PC-3 (cell line): ENCODE measurements around the gene SPRYD4. TPM values are rescaled to one million over a fixed set of nuclear protein-coding genes. Genes with fewer than 3 reads are reported as not detected.

Source experiments
- ATAC-seq: fragments of 200-7000 bp; cut with Tn5 transposase; 2 replicates; pipeline ENCODE4 v1.9.1; 2020; ENCODE audit warnings: mild to moderate bottlenecking, moderate library complexity
- BruUV-seq: library from RNA; stranded (reverse); fragments of 400-500 nt; replicated peaks from 2 replicates; lab custom pipeline; 2021; lab: Mats Ljungman, UMichigan
- CTCF ChIA-PET: fragments of 300-600 bp; sonication (Branson Sonifier 250); formaldehyde crosslinking; loops from one replicate; lab custom pipeline; 2022; ENCODE audit warnings: antibody characterized with exemption; lab: Charles Lee
- POLR2A ChIA-PET: fragments of 300-600 bp; sonication (Branson Sonifier 250); formaldehyde crosslinking; loops from one replicate; lab custom pipeline; 2022; ENCODE audit warnings: antibody characterized with exemption; ENCODE audit not compliant: unreplicated experiment; lab: Charles Lee
- DNase-seq: peaks from one replicate; pipeline ENCODE4 v3.0.0-alpha.2; 2015
- H2AFZ ChIP-seq: fragments of 300-600 bp; sonication (generic); 2 replicates; pipeline ENCODE4 v1.6.0; 2016; ENCODE audit warnings: antibody characterized with exemption, low read length
- H3F3A ChIP-seq: fragments of 300-600 bp; sonication (generic); one replicate; pipeline ENCODE4 v1.6.0; 2017; ENCODE audit warnings: antibody characterized with exemption, low read length, control low read depth, mild to moderate bottlenecking; ENCODE audit not compliant: unreplicated experiment
- H3K27ac ChIP-seq: fragments of 300-600 bp; sonication (generic); 2 replicates; pipeline ENCODE4 v1.5.1; 2016; ENCODE audit warnings: mild to moderate bottlenecking, low read length
- H3K27me3 ChIP-seq: fragments of 300-600 bp; sonication (generic); 2 replicates; pipeline ENCODE4 v1.6.1; 2016; ENCODE audit warnings: low read length, mixed read lengths
- H3K36me3 ChIP-seq: fragments of 300-600 bp; sonication (generic); 2 replicates; pipeline ENCODE4 v1.6.1; 2016; ENCODE audit warnings: low read depth, mixed run types, low read length, mixed read lengths
- H3K4me1 ChIP-seq: fragments of 300-600 bp; sonication (generic); 2 replicates; pipeline ENCODE4 v1.5.1; 2016; ENCODE audit warnings: low read length; ENCODE audit not compliant: insufficient read depth
- H3K4me2 ChIP-seq: fragments of 300-600 bp; sonication (generic); 2 replicates; pipeline ENCODE4 v1.6.0; 2016; ENCODE audit warnings: low read length
- H3K4me3 ChIP-seq: fragments of 300-600 bp; sonication (generic); 2 replicates; pipeline ENCODE4 v1.5.1; 2016; ENCODE audit warnings: mild to moderate bottlenecking, low read length, mixed read lengths
- H3K79me2 ChIP-seq: fragments of 300-600 bp; sonication (generic); 2 replicates; pipeline ENCODE4 v1.6.1; 2017; ENCODE audit warnings: low read length, mixed read lengths
- H3K9ac ChIP-seq: fragments of 300-600 bp; sonication (generic); 2 replicates; pipeline ENCODE4 v1.6.0; 2016; ENCODE audit warnings: mild to moderate bottlenecking, low read length
- H3K9me2 ChIP-seq: fragments of 300-600 bp; sonication (generic); replicated peaks from 2 replicates; pipeline ENCODE4 v1.6.1; 2016; ENCODE audit warnings: mixed run types, low read length, mixed read lengths
- H3K9me3 ChIP-seq: fragments of 300-600 bp; sonication (generic); 2 replicates; pipeline ENCODE4 v1.6.1; 2016; ENCODE audit warnings: low read length, mixed read lengths
- H4K20me1 ChIP-seq: fragments of 300-600 bp; sonication (generic); 2 replicates; pipeline ENCODE4 v1.6.1; 2016; ENCODE audit warnings: low read length, mixed read lengths
- EZH2 ChIP-seq: fragments of 300-600 bp; sonication (generic); IDR thresholded peaks from one replicate; pipeline ENCODE4 v1.6.1; 2017; ENCODE audit warnings: antibody characterized with exemption, mild to moderate bottlenecking, low read length; ENCODE audit not compliant: unreplicated experiment
- EZH2phosphoT487 ChIP-seq: fragments of 300-600 bp; sonication (generic); IDR thresholded peaks from 2 replicates; pipeline ENCODE4 v1.6.1; 2018; ENCODE audit warnings: mild to moderate bottlenecking, antibody characterized with exemption, low read length, borderline replicate concordance
- intact Hi-C: fragments of 100-400 bp; cut with micrococcal nuclease; formaldehyde crosslinking; loops from 2 replicates; pipeline ENCODE4 v1.9.0; 2023
- total RNA-seq: library from RNA; depleted of rRNA; stranded (reverse); fragments of >200 nt; gene quantifications from 2 replicates; pipeline ENCODE4 v1.2.3, GENCODE V29; 2014
- TF ChIP-seq, protein P1 (sequence below): fragments of 300-600 bp; sonication (generic); conservative IDR thresholded peaks from 2 replicates; pipeline ENCODE4 v1.5.1; 2017; ENCODE audit warnings: antibody characterized with exemption, low read depth, mild to moderate bottlenecking, low read length

The SPRYD4 gene
- total RNA-seq, 1 experiment from 2014 or later: 3.4 TPM

DNA sequence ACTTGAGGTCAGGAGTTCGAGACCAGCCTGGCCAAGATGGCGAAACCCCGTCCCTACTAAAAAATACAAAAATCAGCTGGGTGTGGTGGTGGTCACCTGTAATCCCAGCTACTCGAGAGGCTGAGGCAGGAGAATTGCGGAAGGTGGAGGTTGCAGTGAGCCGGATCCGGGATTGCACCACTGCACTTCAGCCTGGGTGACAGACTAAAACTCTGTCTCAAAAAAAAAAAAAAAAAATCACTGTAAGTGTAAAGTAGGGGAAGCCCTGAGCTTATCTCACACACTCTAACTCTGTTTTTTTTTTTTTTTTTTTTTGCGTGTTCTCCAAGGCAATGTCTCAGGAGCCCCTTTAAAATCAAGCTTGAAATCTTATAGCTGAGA, 52.8 kb downstream of the SPRYD4 start:
- peaks cover 55% of the 10 kb centered on the region for H3K4me1 ChIP-seq
- peak overlapping the region; percentile 70; the same call in 1 of the 2 replicates for H3K9ac ChIP-seq
- peak overlapping the region; percentile 72 for H3K4me3 ChIP-seq
- BruUV-seq: no TSS peak
- POLR2A ChIA-PET: interaction anchor here (0.5 to 1.2 kb wide), 7 partner anchors 20 to 263 kb away, joined by 3 to 11 read pairs (median 5); partner anchors contain the start of genes ANKRD52 and STAT2
- intact Hi-C loops: no loop called here
- H4K20me1 ChIP-seq: no peaks in the 10 kb centered on the region
- peak overlapping the region; percentile 45 for H2AFZ ChIP-seq
- CTCF ChIA-PET: interaction anchor here (0.6 to 2.5 kb wide), 6 partner anchors 8 to 756 kb away, joined by 3 to 8 read pairs (median 3); partner anchors contain the start of gene SMARCC2
- no peaks in the 10 kb centered on the region for H3K9me2 ChIP-seq
- no peaks in the 10 kb centered on the region for H3K9me3 ChIP-seq
- H3F3A ChIP-seq: peaks cover 5% of the 10 kb centered on the region
- no peaks in the 10 kb centered on the region for H3K27me3 ChIP-seq
- peaks cover 42% of the 10 kb centered on the region for H3K79me2 ChIP-seq
- DNase-seq: no peak
- no peak for ATAC-seq
- TF ChIP-seq EZH2 (no peak), EZH2phosphoT487 (no peak)
- H3K27ac ChIP-seq: peak overlapping the region; percentile 64; the same call in 1 of the 2 replicates
- peak overlapping the region; percentile 84 for H3K4me2 ChIP-seq
- H3K36me3 ChIP-seq: no peaks in the 10 kb centered on the region

DNA sequence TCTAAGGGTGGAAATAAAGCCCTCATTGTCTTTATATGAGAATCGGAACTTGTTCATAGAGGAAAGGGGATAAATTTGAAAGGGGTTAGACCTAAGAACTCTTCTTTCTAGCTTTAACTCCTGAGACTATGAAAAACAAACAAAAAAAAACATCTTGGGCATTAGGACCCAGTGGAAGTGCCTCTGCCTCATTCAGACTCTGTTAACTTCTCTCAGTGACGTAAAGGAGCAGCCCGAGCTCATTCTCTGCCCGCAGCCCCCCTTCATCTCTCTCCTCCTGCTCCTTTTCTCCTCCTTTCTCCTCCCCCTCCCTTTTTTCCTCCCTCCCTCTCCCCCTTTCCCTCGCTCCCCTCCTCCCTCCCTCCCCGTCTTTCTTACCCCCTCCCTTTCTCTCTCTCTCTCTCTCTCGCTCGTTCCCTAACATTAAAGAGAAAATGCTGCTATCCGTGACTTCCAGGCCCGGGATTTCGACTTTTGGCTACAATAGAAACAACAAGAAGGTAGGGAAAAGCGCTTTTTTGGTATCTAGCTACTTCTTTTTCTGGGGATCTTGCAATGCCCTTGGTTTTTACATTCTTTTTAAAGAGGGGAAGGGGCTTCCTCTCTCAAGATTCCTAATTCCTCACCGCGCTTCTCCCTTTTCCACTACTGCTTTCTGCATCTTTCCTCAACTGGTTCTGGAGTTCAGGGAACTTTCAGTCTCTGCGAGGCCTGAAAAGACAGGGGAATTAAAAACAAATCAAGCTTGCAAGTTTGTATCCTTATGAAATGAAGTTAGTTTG, 53.4 kb downstream of the SPRYD4 start, which contains the start of gene RBMS2:
TSS of gene RBMS2 (plus strand) at position 231 of the 782 bp plus-strand sequence. CDS start at position 435, 204 bp downstream.
- Histone ChIP-seq H3K27me3 (no peaks in the 10 kb centered on the region), H3K9me3 (no peaks in the 10 kb centered on the region), H3K4me1 (peaks cover 60% of the 10 kb centered on the region), H3F3A (peaks cover 5% of the 10 kb centered on the region), H2AFZ (peak within 1 kb of the TSS; percentile 45), H4K20me1 (no peaks in the 10 kb centered on the region), H3K27ac (peak within 1 kb of the TSS; percentile 64), H3K4me3 (peak within 1 kb of the TSS; percentile 72), H3K4me2 (peak within 1 kb of the TSS; percentile 84), H3K79me2 (peaks cover 42% of the 10 kb centered on the region), H3K9me2 (no peaks in the 10 kb centered on the region), H3K9ac (peak within 1 kb of the TSS; percentile 70), H3K36me3 (no peaks in the 10 kb centered on the region)
- ChIA-PET POLR2A (interaction anchor here (0.5 to 1.2 kb wide), 7 partner anchors 15 to 263 kb away, joined by 3 to 11 read pairs (median 5); partner anchors contain the start of genes ANKRD52 and STAT2), CTCF (interaction anchor here (0.5 to 2.5 kb wide), 6 partner anchors 8 to 755 kb away, joined by 3 to 8 read pairs (median 4); partner anchors contain the start of gene SMARCC2)
- TF ChIP-seq EZH2 (no peak), EZH2phosphoT487 (no peak)
- TF ChIP-seq, protein P1, sequence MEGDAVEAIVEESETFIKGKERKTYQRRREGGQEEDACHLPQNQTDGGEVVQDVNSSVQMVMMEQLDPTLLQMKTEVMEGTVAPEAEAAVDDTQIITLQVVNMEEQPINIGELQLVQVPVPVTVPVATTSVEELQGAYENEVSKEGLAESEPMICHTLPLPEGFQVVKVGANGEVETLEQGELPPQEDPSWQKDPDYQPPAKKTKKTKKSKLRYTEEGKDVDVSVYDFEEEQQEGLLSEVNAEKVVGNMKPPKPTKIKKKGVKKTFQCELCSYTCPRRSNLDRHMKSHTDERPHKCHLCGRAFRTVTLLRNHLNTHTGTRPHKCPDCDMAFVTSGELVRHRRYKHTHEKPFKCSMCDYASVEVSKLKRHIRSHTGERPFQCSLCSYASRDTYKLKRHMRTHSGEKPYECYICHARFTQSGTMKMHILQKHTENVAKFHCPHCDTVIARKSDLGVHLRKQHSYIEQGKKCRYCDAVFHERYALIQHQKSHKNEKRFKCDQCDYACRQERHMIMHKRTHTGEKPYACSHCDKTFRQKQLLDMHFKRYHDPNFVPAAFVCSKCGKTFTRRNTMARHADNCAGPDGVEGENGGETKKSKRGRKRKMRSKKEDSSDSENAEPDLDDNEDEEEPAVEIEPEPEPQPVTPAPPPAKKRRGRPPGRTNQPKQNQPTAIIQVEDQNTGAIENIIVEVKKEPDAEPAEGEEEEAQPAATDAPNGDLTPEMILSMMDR: no peak
- ATAC-seq (peak; percentile 66), DNase-seq (peak; percentile 89)
- intact Hi-C loops: no loop called here
- BruUV-seq: no TSS peak

DNA sequence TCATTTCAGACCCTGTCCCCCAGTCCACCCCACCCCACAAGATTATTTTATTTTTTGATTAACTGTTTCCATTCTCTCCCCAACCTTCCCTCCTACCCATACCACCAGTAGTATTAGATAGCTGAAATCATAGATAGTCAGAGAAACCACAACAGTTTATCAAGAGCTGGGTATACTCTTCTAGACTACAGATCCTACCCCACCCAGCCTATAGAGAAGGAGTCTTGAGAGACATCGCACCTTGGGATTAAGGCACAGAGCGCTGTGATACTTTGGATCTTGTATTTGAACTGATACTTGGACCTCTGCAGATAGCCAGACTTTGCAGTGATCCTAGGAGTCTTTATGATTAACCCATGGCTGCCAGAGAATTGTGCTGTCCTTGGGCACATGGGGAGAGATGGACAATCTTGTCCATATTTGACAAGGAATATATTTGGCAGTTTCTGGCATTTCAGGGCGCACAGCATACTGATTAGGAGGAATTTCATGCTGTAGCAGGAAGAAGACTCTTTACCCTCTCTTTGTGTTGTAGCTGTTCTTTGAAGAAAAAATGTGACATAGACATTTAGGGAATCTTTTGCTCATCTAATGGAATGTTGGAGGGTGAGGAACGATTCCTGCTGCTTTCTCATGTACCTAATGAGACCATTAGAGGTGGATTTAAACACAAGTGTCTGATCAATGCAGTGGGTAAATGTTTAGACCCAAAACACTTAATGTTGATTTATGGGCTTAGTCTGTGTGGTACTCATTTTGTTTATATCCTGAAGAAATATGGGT, 54.2 kb downstream of the SPRYD4 start:
- ChIA-PET POLR2A (interaction anchor here (0.6 kb wide), 1 partner anchor 16 kb away, joined by 3 read pairs; no protein-coding TSS in a partner anchor), CTCF (interaction anchor here (1.1 to 2.5 kb wide), 2 partner anchors 9 to 114 kb away, joined by 3 to 8 read pairs; no protein-coding TSS in a partner anchor)
- Histone ChIP-seq H4K20me1 (no peaks in the 10 kb centered on the region), H3K4me3 (peak overlapping the region; percentile 72), H2AFZ (peak overlapping the region; percentile 45; the same call in 1 of the 2 replicates), H3K4me1 (peaks cover 60% of the 10 kb centered on the region), H3K9me3 (no peaks in the 10 kb centered on the region), H3K27ac (peak overlapping the region; percentile 64), H3K9me2 (no peaks in the 10 kb centered on the region), H3K4me2 (peak overlapping the region; percentile 84), H3K9ac (peak overlapping the region; percentile 70), H3K79me2 (peaks cover 49% of the 10 kb centered on the region), H3K27me3 (no peaks in the 10 kb centered on the region), H3F3A (peaks cover 5% of the 10 kb centered on the region), H3K36me3 (no peaks in the 10 kb centered on the region)
- intact Hi-C loops: no loop called here
- TSS peak; percentile 65 for BruUV-seq
- DNase-seq (peak; percentile 27), ATAC-seq (peak; percentile 9; the same call in 1 of the 2 replicates)
- TF ChIP-seq EZH2 (no peak), EZH2phosphoT487 (no peak)
- TF ChIP-seq, protein P1: no peak
